Measurements from ENCODE around the gene NUDT1. TPM values are rescaled to one million over a fixed set of nuclear protein-coding genes. Genes with fewer than 3 reads are reported as not detected.
"Not testable (repeated sequence)": the region's sequence is repeated elsewhere in the genome, so short reads cannot be mapped to it uniquely, and the experiment has no call there.

Gene NUDT1
- total RNA-seq, 1 experiment from 2014 or later, result 84.7 TPM

- H3K79me2 ChIP-seq (ENCODE audit: insufficient read depth, low read length), result no peaks in the 10 kb centered on the region
- H3K56ac ChIP-seq (ENCODE audit: insufficient read length, low read depth, low read length), result no peak overlapping the region
- H3K23me2 ChIP-seq (ENCODE audit: insufficient read length, low read depth, low read length, poor library complexity, severe bottlenecking), result no peaks in the 10 kb centered on the region
- Mint-ChIP-seq H3K4me1 (peaks cover 17 to 18% of the 10 kb centered on the region in 2 experiments), H3K27me3 (ENCODE audit: low read depth) (no peaks in the 10 kb centered on the region), H3K9me3 (peaks cover 7 to 10% of the 10 kb centered on the region in 2 experiments; a peak in 4 of 5 replicates), H3K4me3 (no peak overlapping the region), H3K36me3 (ENCODE audit: insufficient read depth in 1 of 3, low read depth in 3 of 3) (peaks cover 23 to 50% (median 31%) of the 10 kb centered on the region in 3 experiments), H3K27ac (0 out of 7 replicates have a peak overlapping the region, but pooled peaks of 1 of the 3 experiments have one; percentile 44)
- no peak overlapping the region for H3K4ac ChIP-seq (ENCODE audit: low read depth, low read length)
- H2AK5ac ChIP-seq (ENCODE audit: insufficient read length, low read length), result no peak overlapping the region
- H3T11ph ChIP-seq (ENCODE audit: low read length), result no peak overlapping the region
- no peak overlapping the region for H4K5ac ChIP-seq (ENCODE audit: insufficient read length, low read depth, low read length)
- H3K18ac ChIP-seq (ENCODE audit: insufficient read length, low read depth, low read length), result no peak overlapping the region
- H2BK120ac ChIP-seq (ENCODE audit: low read depth, low read length, poor library complexity, severe bottlenecking), result no peak overlapping the region
- H3K4me1 ChIP-seq (ENCODE audit: insufficient read depth, low read length), result peaks cover 2% of the 10 kb centered on the region; the same call in 1 of the 2 replicates
- no peak overlapping the region for H3K23ac ChIP-seq (ENCODE audit: insufficient read length, low read depth, low read length)
- no peak overlapping the region for H3K14ac ChIP-seq (ENCODE audit: insufficient read depth, low read length)
- H2AFZ ChIP-seq (ENCODE audit: low read length), result no peak overlapping the region
- no peak for DNase-seq
- H3K4me2 ChIP-seq (ENCODE audit: insufficient read depth, insufficient read length, low read length), result no peak overlapping the region
- H2BK20ac ChIP-seq (ENCODE audit: low read depth, low read length, poor library complexity, severe bottlenecking), result no peak overlapping the region
- H4K91ac ChIP-seq (ENCODE audit: insufficient read length, low read depth, low read length), result no peak overlapping the region
- H4K8ac ChIP-seq (replicated peaks; ENCODE audit: insufficient read length, low read depth, low read length), result no peak overlapping the region
- H2BK5ac ChIP-seq (ENCODE audit: insufficient read length, low read length), result no peak overlapping the region
- no peak overlapping the region for H2BK15ac ChIP-seq (ENCODE audit: low read depth, low read length)
- no peaks in the 10 kb centered on the region for H3K79me1 ChIP-seq (ENCODE audit: insufficient read depth, low read depth, low read length, poor library complexity, severe bottlenecking)
- no peak overlapping the region for H3K9ac ChIP-seq (ENCODE audit: extremely low read depth, insufficient read length, low read length)
- TF ChIP-seq CTCF (conservative IDR thresholded peaks at IDR 0.05), result no peak
- no peaks in the 10 kb centered on the region for H3K9me3 ChIP-seq (ENCODE audit: control insufficient read depth, low read depth, low read length)
- H4K20me1 ChIP-seq (ENCODE audit: control insufficient read depth, insufficient read depth, insufficient read length), result no peaks in the 10 kb centered on the region
- no peaks in the 10 kb centered on the region for H3K27me3 ChIP-seq (ENCODE audit: insufficient read depth, low read length)
- H2BK12ac ChIP-seq (ENCODE audit: insufficient read length, low read depth, low read length), result no peak overlapping the region
- no CpG with 5 or more reads among the region's 10 CpGs for WGBS (ENCODE audit: extremely low coverage, insufficient read length, low lambda C conversion rate)
- no peak overlapping the region for H3K27ac ChIP-seq (ENCODE audit: insufficient read length, low read depth, low read length)
These were observed 24.9 kb downstream of the NUDT1 start for GRCh38 chr7:2266911-2267310.

- not testable (repeated sequence) for H3K23ac ChIP-seq (ENCODE audit: insufficient read length, low read depth, low read length); H3K27me3 Mint-ChIP-seq (ENCODE audit: low read depth); H3K9me3 ChIP-seq (ENCODE audit: control insufficient read depth, low read depth, low read length); H2AK5ac ChIP-seq (ENCODE audit: insufficient read length, low read length); H4K20me1 ChIP-seq (ENCODE audit: control insufficient read depth, insufficient read depth, insufficient read length); H3K27me3 ChIP-seq (ENCODE audit: insufficient read depth, low read length); H4K5ac ChIP-seq (ENCODE audit: insufficient read length, low read depth, low read length); H3K56ac ChIP-seq (ENCODE audit: insufficient read length, low read depth, low read length); H2BK15ac ChIP-seq (ENCODE audit: low read depth, low read length); H2BK12ac ChIP-seq (ENCODE audit: insufficient read length, low read depth, low read length); H3K4me1 ChIP-seq (ENCODE audit: insufficient read depth, low read length); H4K8ac ChIP-seq (replicated peaks; ENCODE audit: insufficient read length, low read depth, low read length); H2AFZ ChIP-seq (ENCODE audit: low read length); H2BK5ac ChIP-seq (ENCODE audit: insufficient read length, low read length); H3K23me2 ChIP-seq (ENCODE audit: insufficient read length, low read depth, low read length, poor library complexity, severe bottlenecking); H3K9ac ChIP-seq (ENCODE audit: extremely low read depth, insufficient read length, low read length); H3T11ph ChIP-seq (ENCODE audit: low read length); H3K79me2 ChIP-seq (ENCODE audit: insufficient read depth, low read length); H4K91ac ChIP-seq (ENCODE audit: insufficient read length, low read depth, low read length); H3K4ac ChIP-seq (ENCODE audit: low read depth, low read length); H3K14ac ChIP-seq (ENCODE audit: insufficient read depth, low read length); H2BK20ac ChIP-seq (ENCODE audit: low read depth, low read length, poor library complexity, severe bottlenecking); H2BK120ac ChIP-seq (ENCODE audit: low read depth, low read length, poor library complexity, severe bottlenecking); H3K9me3 Mint-ChIP-seq; H3K79me1 ChIP-seq (ENCODE audit: insufficient read depth, low read depth, low read length, poor library complexity, severe bottlenecking)
- H3K4me1 Mint-ChIP-seq, result peaks cover 18 to 20% of the 10 kb centered on the region in 2 experiments
- peak; percentile 69 for DNase-seq
- WGBS (ENCODE audit: extremely low coverage, insufficient read length, low lambda C conversion rate), result no CpG with 5 or more reads among the region's 18 CpGs
- Histone ChIP-seq H3K4me2 (ENCODE audit: insufficient read depth, insufficient read length, low read length) (peak overlapping the region; percentile 16), H3K18ac (ENCODE audit: insufficient read length, low read depth, low read length) (peak overlapping the region; percentile 39), H3K27ac (ENCODE audit: insufficient read length, low read depth, low read length) (peak overlapping the region; percentile 2)
- H3K4me3 Mint-ChIP-seq, result peak overlapping the region; percentile 6 to 72; a peak in 4 of 5 replicates
- peaks cover 21 to 44% (median 34%) of the 10 kb centered on the region in 3 experiments for H3K36me3 Mint-ChIP-seq (ENCODE audit: insufficient read depth in 1 of 3, low read depth in 3 of 3)
- H3K27ac Mint-ChIP-seq, result peak overlapping the region; percentile 96 to 99 (median 97)
These were observed 27.3 kb downstream of the NUDT1 start for GRCh38 chr7:2269089-2269990.
